ENCODE results near the gene TSSK3.

DNA sequence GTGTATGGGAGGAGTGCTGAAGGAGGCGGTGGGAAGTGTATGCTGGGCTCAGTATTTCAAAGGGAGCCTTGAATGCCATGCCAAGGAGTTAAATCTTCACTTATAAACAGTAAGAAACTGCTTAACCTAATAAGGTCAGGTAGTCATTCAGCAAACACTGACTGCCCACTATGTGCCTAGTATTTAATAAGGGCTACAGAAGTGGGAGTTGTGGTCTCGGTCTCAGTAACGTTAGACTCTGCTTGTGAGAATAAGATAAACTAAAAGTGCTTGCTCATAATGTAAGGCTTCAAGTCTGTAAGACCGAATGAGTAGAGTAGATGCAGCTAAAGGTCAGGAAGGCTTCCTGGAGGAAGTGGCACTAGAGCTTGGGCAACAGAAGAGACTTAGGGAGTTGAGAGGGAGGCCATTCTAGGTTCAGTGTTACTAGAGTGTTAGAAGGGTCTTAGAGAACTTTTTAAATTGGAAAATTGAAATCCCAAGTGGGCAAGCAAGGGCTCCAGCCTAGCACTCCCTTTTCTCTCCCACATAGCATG is 32.3 kb upstream of the TSSK3 start:
- TF ChIP-seq, protein P1, sequence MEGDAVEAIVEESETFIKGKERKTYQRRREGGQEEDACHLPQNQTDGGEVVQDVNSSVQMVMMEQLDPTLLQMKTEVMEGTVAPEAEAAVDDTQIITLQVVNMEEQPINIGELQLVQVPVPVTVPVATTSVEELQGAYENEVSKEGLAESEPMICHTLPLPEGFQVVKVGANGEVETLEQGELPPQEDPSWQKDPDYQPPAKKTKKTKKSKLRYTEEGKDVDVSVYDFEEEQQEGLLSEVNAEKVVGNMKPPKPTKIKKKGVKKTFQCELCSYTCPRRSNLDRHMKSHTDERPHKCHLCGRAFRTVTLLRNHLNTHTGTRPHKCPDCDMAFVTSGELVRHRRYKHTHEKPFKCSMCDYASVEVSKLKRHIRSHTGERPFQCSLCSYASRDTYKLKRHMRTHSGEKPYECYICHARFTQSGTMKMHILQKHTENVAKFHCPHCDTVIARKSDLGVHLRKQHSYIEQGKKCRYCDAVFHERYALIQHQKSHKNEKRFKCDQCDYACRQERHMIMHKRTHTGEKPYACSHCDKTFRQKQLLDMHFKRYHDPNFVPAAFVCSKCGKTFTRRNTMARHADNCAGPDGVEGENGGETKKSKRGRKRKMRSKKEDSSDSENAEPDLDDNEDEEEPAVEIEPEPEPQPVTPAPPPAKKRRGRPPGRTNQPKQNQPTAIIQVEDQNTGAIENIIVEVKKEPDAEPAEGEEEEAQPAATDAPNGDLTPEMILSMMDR (IDR thresholded peaks at IDR 0.05; ENCODE audit: low read depth, low read length, missing input control), result no peak
- TF ChIP-seq SP1 (IDR thresholded peaks at IDR 0.05) (no peak), YY1 (IDR thresholded peaks at IDR 0.05) (no peak), GABPA (IDR thresholded peaks at IDR 0.05 in 1 of 2, conservative IDR thresholded peaks at IDR 0.05 in 1 of 2) (no peak), RAD21 (IDR thresholded peaks at IDR 0.05) (no peak), FOXA2 (IDR thresholded peaks at IDR 0.05) (no peak), FOXA1 (IDR thresholded peaks at IDR 0.05) (no peak), TAF1 (conservative IDR thresholded peaks at IDR 0.05) (no peak)
- TF ChIP-seq, protein P2, sequence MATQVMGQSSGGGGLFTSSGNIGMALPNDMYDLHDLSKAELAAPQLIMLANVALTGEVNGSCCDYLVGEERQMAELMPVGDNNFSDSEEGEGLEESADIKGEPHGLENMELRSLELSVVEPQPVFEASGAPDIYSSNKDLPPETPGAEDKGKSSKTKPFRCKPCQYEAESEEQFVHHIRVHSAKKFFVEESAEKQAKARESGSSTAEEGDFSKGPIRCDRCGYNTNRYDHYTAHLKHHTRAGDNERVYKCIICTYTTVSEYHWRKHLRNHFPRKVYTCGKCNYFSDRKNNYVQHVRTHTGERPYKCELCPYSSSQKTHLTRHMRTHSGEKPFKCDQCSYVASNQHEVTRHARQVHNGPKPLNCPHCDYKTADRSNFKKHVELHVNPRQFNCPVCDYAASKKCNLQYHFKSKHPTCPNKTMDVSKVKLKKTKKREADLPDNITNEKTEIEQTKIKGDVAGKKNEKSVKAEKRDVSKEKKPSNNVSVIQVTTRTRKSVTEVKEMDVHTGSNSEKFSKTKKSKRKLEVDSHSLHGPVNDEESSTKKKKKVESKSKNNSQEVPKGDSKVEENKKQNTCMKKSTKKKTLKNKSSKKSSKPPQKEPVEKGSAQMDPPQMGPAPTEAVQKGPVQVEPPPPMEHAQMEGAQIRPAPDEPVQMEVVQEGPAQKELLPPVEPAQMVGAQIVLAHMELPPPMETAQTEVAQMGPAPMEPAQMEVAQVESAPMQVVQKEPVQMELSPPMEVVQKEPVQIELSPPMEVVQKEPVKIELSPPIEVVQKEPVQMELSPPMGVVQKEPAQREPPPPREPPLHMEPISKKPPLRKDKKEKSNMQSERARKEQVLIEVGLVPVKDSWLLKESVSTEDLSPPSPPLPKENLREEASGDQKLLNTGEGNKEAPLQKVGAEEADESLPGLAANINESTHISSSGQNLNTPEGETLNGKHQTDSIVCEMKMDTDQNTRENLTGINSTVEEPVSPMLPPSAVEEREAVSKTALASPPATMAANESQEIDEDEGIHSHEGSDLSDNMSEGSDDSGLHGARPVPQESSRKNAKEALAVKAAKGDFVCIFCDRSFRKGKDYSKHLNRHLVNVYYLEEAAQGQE (IDR thresholded peaks at IDR 0.05), result no peak
- TF ChIP-seq, protein P3, sequence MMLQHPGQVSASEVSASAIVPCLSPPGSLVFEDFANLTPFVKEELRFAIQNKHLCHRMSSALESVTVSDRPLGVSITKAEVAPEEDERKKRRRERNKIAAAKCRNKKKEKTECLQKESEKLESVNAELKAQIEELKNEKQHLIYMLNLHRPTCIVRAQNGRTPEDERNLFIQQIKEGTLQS (IDR thresholded peaks at IDR 0.05), result no peak
- TF ChIP-seq, protein P4, sequence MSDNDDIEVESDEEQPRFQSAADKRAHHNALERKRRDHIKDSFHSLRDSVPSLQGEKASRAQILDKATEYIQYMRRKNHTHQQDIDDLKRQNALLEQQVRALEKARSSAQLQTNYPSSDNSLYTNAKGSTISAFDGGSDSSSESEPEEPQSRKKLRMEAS (IDR thresholded peaks at IDR 0.05), result no peak
